B cell (primary cell): Measurements from ENCODE around the gene EPN1. TPM values are rescaled to one million over a fixed set of nuclear protein-coding genes. Genes with fewer than 3 reads are reported as not detected.

Experiments
- ATAC-seq: fragments of 200-7000 bp; cut with Tn5 transposase; one replicate; pipeline ENCODE4 v1.10.0; 2021; ENCODE audit warnings: low read depth, mild to moderate bottlenecking, moderate number of reproducible peaks, moderate library complexity
- CTCF ChIA-PET: fragments of 350-600 bp; sonication (Branson Sonifier 250); formaldehyde crosslinking; loops from one replicate; lab custom pipeline; 2021; ENCODE audit warnings: antibody characterized with exemption, inconsistent platforms; lab: Charles Lee
- POLR2A ChIA-PET: fragments of 350-600 bp; sonication (Branson Sonifier 250); formaldehyde crosslinking; loops from one replicate; lab custom pipeline; 2021; ENCODE audit warnings: antibody characterized with exemption; lab: Charles Lee
- DNase-seq: peaks from one replicate; pipeline ENCODE4 v3.0.0; 2013
- H2AFZ ChIP-seq: 2 replicates; pipeline ENCODE4 v1.6.1; 2012; ENCODE audit warnings: mild to moderate bottlenecking, low read depth, low read length; ENCODE audit not compliant: insufficient read depth, poor library complexity, severe bottlenecking
- H3K27ac ChIP-seq, 2 donors: 1 replicate in 1 of 2; 2 replicates in 1 of 2; pipeline ENCODE4 v1.5.1; 2012 to 2013; ENCODE audit warnings: low read length in 2 of 2, mild to moderate bottlenecking in 2 of 2, moderate library complexity in 1 of 2
- H3K27me3 ChIP-seq, 4 experiments: fragments of 200-600 bp in 1 of 4; sonication (generic) in 1 of 4; replicated peaks in 1 of 4; 1 replicate in 2 of 4; 2 replicates in 2 of 4; pipeline versions ENCODE4 v1.6.1 to v1.7.0; 2013 to 2016; ENCODE audit warnings: low read length in 3 of 4, mild to moderate bottlenecking in 2 of 4, mixed read lengths in 1 of 4, moderate library complexity in 1 of 4; ENCODE audit not compliant: insufficient read depth in 4 of 4, control insufficient read depth in 3 of 4; ENCODE audit errors: control extremely low read depth in 1 of 4
- H3K36me3 ChIP-seq, 2 experiments: replicated peaks in 1 of 2; 1 replicate in 1 of 2; 2 replicates in 1 of 2; pipeline versions ENCODE4 v1.6.1 to v1.7.1; 2013; ENCODE audit warnings: low read length in 1 of 2; ENCODE audit not compliant: insufficient read depth in 2 of 2, control insufficient read depth in 1 of 2; ENCODE audit errors: control extremely low read depth in 1 of 2, extremely low read depth in 1 of 2
- H3K4me1 ChIP-seq, 2 donors: fragments of 200-600 bp in 1 of 2; sonication (generic) in 1 of 2; 1 replicate in 1 of 2; 2 replicates in 1 of 2; pipeline versions ENCODE4 v1.5.1 to v1.6.1; 2013 to 2017; ENCODE audit warnings: low read length in 2 of 2; ENCODE audit not compliant: control insufficient read depth in 2 of 2, insufficient read depth in 2 of 2
- H3K4me2 ChIP-seq: replicated peaks from 2 replicates; pipeline ENCODE3; 2012; ENCODE audit warnings: mild to moderate bottlenecking, low read depth, low read length; ENCODE audit not compliant: poor library complexity, severe bottlenecking
- H3K4me3 ChIP-seq, 5 experiments: fragments of 200-600 bp in 1 of 5; sonication (generic) in 1 of 5; 1 replicate in 3 of 5; 2 replicates in 2 of 5; pipeline versions ENCODE4 v1.5.1 to v1.7.0; 2011 to 2016; ENCODE audit warnings: low read length in 4 of 5, mild to moderate bottlenecking in 4 of 5, low read depth in 2 of 5, control low read depth in 1 of 5, moderate library complexity in 1 of 5; ENCODE audit not compliant: insufficient read depth in 1 of 5; ENCODE audit errors: control extremely low read depth in 1 of 5, extremely low read depth in 1 of 5
- H3K79me2 ChIP-seq: fragments of 200-600 bp; sonication (generic); one replicate; pipeline ENCODE4 v1.6.0; 2016; ENCODE audit warnings: low read length; ENCODE audit not compliant: control insufficient read depth, insufficient read depth
- H3K9ac ChIP-seq: fragments of 200-600 bp; sonication (generic); 2 replicates; pipeline ENCODE4 v1.6.1; 2017; ENCODE audit warnings: mild to moderate bottlenecking, low read length, moderate library complexity
- H3K9me3 ChIP-seq, 3 donors: one replicate each; pipeline versions ENCODE4 v1.6.1 to v1.7.1; 2013; ENCODE audit warnings: low read length in 2 of 3; ENCODE audit not compliant: control insufficient read depth in 2 of 3, insufficient read depth in 1 of 3; ENCODE audit errors: control extremely low read depth in 1 of 3
- H4K20me1 ChIP-seq: 2 replicates; pipeline ENCODE4 v1.6.0; 2012; ENCODE audit warnings: mild to moderate bottlenecking, low read length; ENCODE audit not compliant: insufficient read depth, control insufficient read depth, poor library complexity, severe bottlenecking
- H3K27ac Mint-ChIP-seq: one replicate; pipeline ENCODE4 v1.8.0; 2021; ENCODE audit warnings: mixed read lengths
- H3K27me3 Mint-ChIP-seq: one replicate; pipeline ENCODE4 v1.8.0; 2021; ENCODE audit warnings: mixed read lengths
- H3K4me1 Mint-ChIP-seq: one replicate; pipeline ENCODE4 v1.8.0; 2021; ENCODE audit warnings: mixed read lengths
- H3K4me3 Mint-ChIP-seq: one replicate; pipeline ENCODE4 v1.8.0; 2021; ENCODE audit warnings: mixed read lengths
- H3K9me3 Mint-ChIP-seq: one replicate; pipeline ENCODE4 v1.8.0; 2022; ENCODE audit warnings: mixed read lengths; ENCODE audit not compliant: insufficient read depth
- EZH2 ChIP-seq: IDR thresholded peaks from 2 replicates; pipeline ENCODE4 v1.6.1; 2012; ENCODE audit warnings: borderline replicate concordance, low read depth, mild to moderate bottlenecking, moderate library complexity, low read length; ENCODE audit not compliant: insufficient read depth, poor library complexity, severe bottlenecking
- WGBS: methylation state at CpG from one replicate; pipeline ENCODE4 v1.1.5; 2013; ENCODE audit warnings: missing lambda C conversion rate; ENCODE audit not compliant: insufficient coverage; 5-methylcytosine and 5-hydroxymethylcytosine counted together
- intact Hi-C: fragments of 100-400 bp; cut with micrococcal nuclease; formaldehyde crosslinking; loops from one replicate; pipeline ENCODE4 v1.10.0; 2022
- polyA plus RNA-seq: library from polyadenylated mRNA; depleted of rRNA; stranded (reverse); fragments of >200 nt; gene quantifications from 2 replicates; pipeline ENCODE4 v1.2.3, GENCODE V29; 2012
- total RNA-seq, 2 donors: library from RNA; stranded (reverse); fragments of 120-200 nt in 1 of 2; gene quantifications; 1 replicate in 1 of 2; 2 replicates in 1 of 2; pipeline versions ENCODE4 v1.2.3 to v1.2.4, GENCODE V29; 2013 to 2022
- TF ChIP-seq, protein P1 (sequence below): fragments of 200-600 bp; IDR thresholded peaks from one replicate; pipeline ENCODE4 v1.8.0; 2022; ENCODE audit warnings: antibody characterized with exemption, mild to moderate bottlenecking

Gene EPN1
- total and polyA plus RNA-seq, 2 donors (not counting 1 experiment from before 2014, with no cell fraction given), result 54.4 to 63.9 TPM

- H3K79me2 ChIP-seq, result peaks cover 46% of the 10 kb centered on the region
- H3K27me3 Mint-ChIP-seq, result no peaks in the 10 kb centered on the region
Measured at GRCh38 chr19:55653651-55654322, 21.2 kb upstream of the EPN1 start.

More at GRCh38 chr19:55653651-55654322, 21.2 kb upstream of the EPN1 start:
- H3K4me2 ChIP-seq, result peak overlapping the region; percentile 87
- Mint-ChIP-seq H3K27ac (peak overlapping the region; percentile 96), H3K9me3 (no peaks in the 10 kb centered on the region), H3K4me3 (peak overlapping the region; percentile 93), H3K4me1 (peaks cover 56% of the 10 kb centered on the region)
- H2AFZ ChIP-seq, result peak overlapping the region; percentile 85
- no peak for TF ChIP-seq EZH2
- TF ChIP-seq, protein P1, sequence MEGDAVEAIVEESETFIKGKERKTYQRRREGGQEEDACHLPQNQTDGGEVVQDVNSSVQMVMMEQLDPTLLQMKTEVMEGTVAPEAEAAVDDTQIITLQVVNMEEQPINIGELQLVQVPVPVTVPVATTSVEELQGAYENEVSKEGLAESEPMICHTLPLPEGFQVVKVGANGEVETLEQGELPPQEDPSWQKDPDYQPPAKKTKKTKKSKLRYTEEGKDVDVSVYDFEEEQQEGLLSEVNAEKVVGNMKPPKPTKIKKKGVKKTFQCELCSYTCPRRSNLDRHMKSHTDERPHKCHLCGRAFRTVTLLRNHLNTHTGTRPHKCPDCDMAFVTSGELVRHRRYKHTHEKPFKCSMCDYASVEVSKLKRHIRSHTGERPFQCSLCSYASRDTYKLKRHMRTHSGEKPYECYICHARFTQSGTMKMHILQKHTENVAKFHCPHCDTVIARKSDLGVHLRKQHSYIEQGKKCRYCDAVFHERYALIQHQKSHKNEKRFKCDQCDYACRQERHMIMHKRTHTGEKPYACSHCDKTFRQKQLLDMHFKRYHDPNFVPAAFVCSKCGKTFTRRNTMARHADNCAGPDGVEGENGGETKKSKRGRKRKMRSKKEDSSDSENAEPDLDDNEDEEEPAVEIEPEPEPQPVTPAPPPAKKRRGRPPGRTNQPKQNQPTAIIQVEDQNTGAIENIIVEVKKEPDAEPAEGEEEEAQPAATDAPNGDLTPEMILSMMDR, result peak; percentile 100
- peak overlapping the region; percentile 98 to 100 for H3K27ac ChIP-seq
- H4K20me1 ChIP-seq, result peaks cover 34% of the 10 kb centered on the region
- H3K36me3 ChIP-seq, result peaks cover 0 to 38% of the 10 kb centered on the region in 2 experiments
- H3K27me3 ChIP-seq, result no peaks in the 10 kb centered on the region
- WGBS, result under 1% methylated on average over 56 of the region's 57 CpGs
- ChIA-PET CTCF (interaction anchor here (0.7 to 3.9 kb wide), 16 partner anchors 9 to 400 kb away, joined by 3 to 87 read pairs (median 5); partner anchors contain the start of genes FIZ1, ZNF524, ZNF580 and ZNF581), POLR2A (interaction anchor here (0.6 to 1.7 kb wide), 27 partner anchors 9 to 1517 kb away, joined by 3 to 17 read pairs (median 5); partner anchors contain the start of genes EPN1, FIZ1, MBOAT7 and ZNF444)
- H3K9ac ChIP-seq, result peak overlapping the region; percentile 93
- ATAC-seq (peak; percentile 42), DNase-seq (peak; percentile 100)
- H3K9me3 ChIP-seq, result no peaks in the 10 kb centered on the region
- peaks cover 41 to 53% of the 10 kb centered on the region in 2 donors for H3K4me1 ChIP-seq
- H3K4me3 ChIP-seq, result peak overlapping the region; percentile 66 to 98 (median 92)
- intact Hi-C loops, result loop anchor here (1.0 kb wide), 5 partner anchors 10 to 394 kb away; partner anchors contain the start of genes EPN1, PPP6R1, ZNF581 and ZNF865
